SK-N-SH (cell line): ENCODE measurements around the gene MLXIPL.

Source experiments
- CHD2 ChIP-seq: fragments of 150-350 bp; IDR thresholded peaks from 2 replicates; pipeline ENCODE4 v1.6.1; 2018; ENCODE audit warnings: low read length; ENCODE audit not compliant: partially characterized antibody
- CTCF ChIP-seq: fragments of 200-600 bp; sonication (generic); IDR thresholded peaks from 2 replicates; pipeline ENCODE4 v1.6.1; 2017; ENCODE audit warnings: antibody characterized with exemption, mild to moderate bottlenecking, moderate library complexity
- JUND ChIP-seq: IDR thresholded peaks from 2 replicates; pipeline ENCODE4 v1.4.0; 2012
- MAX ChIP-seq: IDR thresholded peaks from 2 replicates; pipeline ENCODE4 v1.4.0; 2012; ENCODE audit warnings: low read depth
- POLR2AphosphoS5 ChIP-seq: IDR thresholded peaks from 2 replicates; pipeline ENCODE4 v1.6.1; 2012; ENCODE audit warnings: low read depth, low read length
- YY1 ChIP-seq: IDR thresholded peaks from 2 replicates; pipeline ENCODE4 v1.4.0; 2012; ENCODE audit warnings: low read depth, mild to moderate bottlenecking

GRCh38 chr7:73625276-73625675 is 954 bp upstream of the MLXIPL start:
- TF ChIP-seq CTCF (no peak), MAX (no peak), JUND (no peak), CHD2 (no peak), POLR2AphosphoS5 (no peak), YY1 (no peak)
